Adrenal gland (tissue), 12 donors: Measurements from ENCODE around the gene CHD8. TPM values are rescaled to one million over a fixed set of nuclear protein-coding genes. Genes with fewer than 3 reads are reported as not detected.
A peak's percentile ranks its signal among the peaks of the same experiment; 100 is the strongest.

Source experiments
- DNase-seq, 7 donors: peaks; one replicate each; pipeline ENCODE4 v3.0.0-alpha.2; 2019 to 2020
- H3K27ac ChIP-seq, 5 donors: fragments of 200-600 bp; sonication (generic) in 4 of 5; 1 replicate in 3 of 5; 2 replicates in 2 of 5; pipeline versions ENCODE4 v1.5.1 to v1.8.0; 2016 to 2020; ENCODE audit warnings: mild to moderate bottlenecking in 1 of 5
- H3K27me3 ChIP-seq: fragments of 200-600 bp; 2 replicates; pipeline ENCODE4 v1.8.0; 2021
- H3K36me3 ChIP-seq, 2 donors: fragments of 200-600 bp; replicated peaks in 1 of 2; 1 replicate in 1 of 2; 2 replicates in 1 of 2; pipeline versions ENCODE4 v1.5.1 to v1.8.0; 2018 to 2022
- H3K4me1 ChIP-seq, 2 donors: fragments of 200-600 bp; replicated peaks in 1 of 2; 1 replicate in 1 of 2; 2 replicates in 1 of 2; pipeline versions ENCODE4 v1.5.1 to v1.8.0; 2018 to 2021
- H3K4me3 ChIP-seq, 4 donors: fragments of 200-600 bp; sonication (generic) in 3 of 4; one replicate each; pipeline ENCODE4 v1.5.1; 2016 to 2018
- H3K9me3 ChIP-seq, 3 donors: fragments of 200-600 bp; sonication (generic) in 1 of 3; replicated peaks in 1 of 3; 1 replicate in 2 of 3; 2 replicates in 1 of 3; pipeline versions ENCODE4 v1.5.1 to v1.8.0; 2016 to 2021
- POLR2A ChIP-seq, 2 donors: fragments of 450-650 bp; IDR thresholded peaks; one replicate each; pipeline ENCODE4 v1.6.1; 2017; ENCODE audit warnings: antibody characterized with exemption in 2 of 2, mild to moderate bottlenecking in 2 of 2, moderate library complexity in 1 of 2
- whole genome bisulfite sequencing, 4 donors: extraction: QIAGEN DNeasy Blood & Tissue Kit in 2 of 4; methylation state at CpG; one replicate each; pipeline versions ENCODE4 v1.1.5 to v1.1.7; 2013 to 2017; 5-methylcytosine and 5-hydroxymethylcytosine counted together
- intact Hi-C, 2 donors: fragments of 100-400 bp; cut with DNase I; formaldehyde crosslinking; loops; one replicate each; pipeline versions ENCODE4 v1.14.1 to v1.15.0; 2022 to 2023
- polyA plus RNA-seq, 3 donors: library from polyadenylated mRNA; stranded (reverse); fragments of 200-250 nt in 2 of 3; fragments of 350-450 nt in 1 of 3; fragmentation: Illumina TruSeq in 1 of 3; extraction: RNeasy Lipid Tissue Mini Kit (QIAGEN cat#74804) in 1 of 3; gene quantifications; one replicate each; pipeline ENCODE4 v1.2.3, GENCODE V29; 2013 to 2014
- total RNA-seq, 9 donors: library from RNA; depleted of rRNA in 4 of 9; stranded (reverse); fragments of >200 nt in 4 of 9; fragments of 120-200 nt in 1 of 9; fragmentation: NEBNext Ultra II Directional in 1 of 9; extraction: Animal tissue kit (Norgen Biotek cat#: 25700) in 1 of 9; gene quantifications; one replicate each; pipeline versions ENCODE4 v1.1.0 to v1.2.4, GENCODE V29; 2013 to 2023
- TF ChIP-seq, protein P1 (sequence below), 6 experiments: fragments of 450-650 bp in 4 of 6; fragments of 200-600 bp in 2 of 6; sonication (generic) in 1 of 6; IDR thresholded peaks; 1 replicate in 5 of 6; 2 replicates in 1 of 6; pipeline versions ENCODE4 v1.5.1 to v1.8.0; 2016 to 2021; ENCODE audit warnings: antibody characterized with exemption in 6 of 6, mild to moderate bottlenecking in 2 of 6, moderate library complexity in 1 of 6
- donor health status: healthy with polysubstance abuse.
- donor health status: Bipolar disorder and iron deficiency.
- donor health status: DM: yes; HTN: yes; CAD: no.
- donor health status: DM: no; HTN: no; CAD: no.
- donor health status: DM: no; HTN: no; CAD: no.
- donor health status: DM: yes; HTN: yes; CAD: no.

Gene CHD8
- total and polyA plus RNA-seq, 12 donors = 43.0 to 71.8 (median 59.0) TPM

DNA sequence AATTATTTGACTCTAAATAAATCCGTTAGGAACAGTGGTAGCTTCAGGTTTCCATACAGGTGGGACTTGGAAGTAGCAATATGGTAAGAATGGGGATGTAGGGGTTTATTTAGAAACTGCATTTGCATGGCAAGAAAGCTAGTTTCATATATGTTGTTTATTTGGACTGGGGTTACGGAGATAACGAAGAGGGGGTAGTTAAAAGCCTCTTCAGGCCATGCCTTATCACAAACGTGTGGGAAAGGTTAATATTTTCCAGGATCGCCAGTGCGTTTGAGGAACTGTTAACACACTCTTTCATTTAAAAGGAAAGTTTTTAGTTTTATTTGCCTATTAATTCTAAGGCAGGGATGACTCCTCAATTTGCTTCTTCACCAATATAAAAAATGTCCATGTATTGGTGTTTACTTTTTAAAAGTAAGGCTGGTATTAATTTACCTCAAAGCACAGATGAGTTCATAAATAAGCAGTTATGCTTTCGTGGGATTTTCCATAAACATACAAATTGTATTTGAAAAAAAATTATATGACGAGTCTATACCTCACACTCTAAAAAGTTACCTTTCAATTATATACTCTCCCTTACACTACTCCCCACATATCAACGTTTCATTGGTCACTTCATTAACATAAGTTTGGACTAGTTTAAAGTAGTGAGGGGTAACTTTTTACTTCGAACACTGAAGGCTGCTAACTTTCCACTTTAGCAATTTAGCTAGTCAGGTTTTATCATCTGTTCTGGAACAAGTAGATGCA is 20.0 kb upstream of the CHD8 start:
- H3K27ac ChIP-seq = peak overlapping the region; percentile 56 to 99 (median 89)

GRCh38 chr14:21467616-21468015 is 11.7 kb upstream of the CHD8 start:
- Histone ChIP-seq H3K36me3 (peaks cover 0 to 59% of the 10 kb centered on the region in 2 donors), H3K27me3 (no peaks in the 10 kb centered on the region), H3K4me1 (no peaks in the 10 kb centered on the region), H3K9me3 (no peaks in the 10 kb centered on the region), H3K4me3 (no peak overlapping the region), H3K27ac (no peak overlapping the region)
- intact Hi-C loops = no loop called here
- TF ChIP-seq POLR2A (IDR thresholded peaks at IDR 0.05) = no peak
- TF ChIP-seq, protein P1, sequence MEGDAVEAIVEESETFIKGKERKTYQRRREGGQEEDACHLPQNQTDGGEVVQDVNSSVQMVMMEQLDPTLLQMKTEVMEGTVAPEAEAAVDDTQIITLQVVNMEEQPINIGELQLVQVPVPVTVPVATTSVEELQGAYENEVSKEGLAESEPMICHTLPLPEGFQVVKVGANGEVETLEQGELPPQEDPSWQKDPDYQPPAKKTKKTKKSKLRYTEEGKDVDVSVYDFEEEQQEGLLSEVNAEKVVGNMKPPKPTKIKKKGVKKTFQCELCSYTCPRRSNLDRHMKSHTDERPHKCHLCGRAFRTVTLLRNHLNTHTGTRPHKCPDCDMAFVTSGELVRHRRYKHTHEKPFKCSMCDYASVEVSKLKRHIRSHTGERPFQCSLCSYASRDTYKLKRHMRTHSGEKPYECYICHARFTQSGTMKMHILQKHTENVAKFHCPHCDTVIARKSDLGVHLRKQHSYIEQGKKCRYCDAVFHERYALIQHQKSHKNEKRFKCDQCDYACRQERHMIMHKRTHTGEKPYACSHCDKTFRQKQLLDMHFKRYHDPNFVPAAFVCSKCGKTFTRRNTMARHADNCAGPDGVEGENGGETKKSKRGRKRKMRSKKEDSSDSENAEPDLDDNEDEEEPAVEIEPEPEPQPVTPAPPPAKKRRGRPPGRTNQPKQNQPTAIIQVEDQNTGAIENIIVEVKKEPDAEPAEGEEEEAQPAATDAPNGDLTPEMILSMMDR (IDR thresholded peaks at IDR 0.05) = no peak
- DNase-seq = no peak
- 73 to 83% (median 79%) methylated on average over 1 of the region's 1 CpG for WGBS, 4 donors

More for the DNA sequence above, 20.0 kb upstream of the CHD8 start:
- H3K27me3 ChIP-seq = no peaks in the 10 kb centered on the region
- peak in 1 of 2 donors; percentile 23 for TF ChIP-seq POLR2A (IDR thresholded peaks at IDR 0.05)
- TF ChIP-seq, protein P1 (IDR thresholded peaks at IDR 0.05) = no peak
- 41 to 43% (median 42%) methylated on average over 10 of the region's 10 CpGs for WGBS, 4 donors
- DNase-seq = no peak
- H3K36me3 ChIP-seq = peaks cover 0 to 5% of the 10 kb centered on the region in 2 donors
- no peaks in the 10 kb centered on the region for H3K9me3 ChIP-seq
- H3K4me3 ChIP-seq = peak overlapping the region in 3 of 4 donors; percentile 68 to 96 (median 73)
- H3K4me1 ChIP-seq = peaks cover 18 to 30% of the 10 kb centered on the region in 2 donors
- intact Hi-C loops = no loop called here

GRCh38 chr14:21455592-21455911 is 371 bp downstream of the CHD8 start:
- no peaks in the 10 kb centered on the region for H3K9me3 ChIP-seq
- intact Hi-C loops = no loop called here

GRCh38 chr14:21454843-21455544 is 929 bp downstream of the CHD8 start:
- WGBS, 4 donors = 20 to 24% (median 22%) methylated on average over 15 of the region's 15 CpGs
- no peaks in the 10 kb centered on the region for H3K27me3 ChIP-seq
- TF ChIP-seq, protein P1 (IDR thresholded peaks at IDR 0.05) = no peak
- peak in 1 of 2 donors; percentile 4 for TF ChIP-seq POLR2A (IDR thresholded peaks at IDR 0.05)
- peaks cover 0 to 4% of the 10 kb centered on the region in 2 donors for H3K36me3 ChIP-seq
- H3K9me3 ChIP-seq = no peaks in the 10 kb centered on the region
- intact Hi-C loops = no loop called here
- H3K4me3 ChIP-seq = peak overlapping the region in 3 of 4 donors; percentile 49 to 87 (median 71)
- peaks cover 9 to 26% of the 10 kb centered on the region in 2 donors for H3K4me1 ChIP-seq
- peak in 1 of 7 donors; percentile 9 for DNase-seq
- H3K27ac ChIP-seq = peak overlapping the region in 3 of 5 donors; percentile 41 to 98 (median 67)

More at GRCh38 chr14:21455592-21455911, 371 bp downstream of the CHD8 start:
- H3K4me3 ChIP-seq = peak overlapping the region; percentile 24 to 87 (median 60)
- no peak for TF ChIP-seq POLR2A (IDR thresholded peaks at IDR 0.05)
- TF ChIP-seq, protein P1 (IDR thresholded peaks at IDR 0.05) = no peak
- H3K4me1 ChIP-seq = peaks cover 9 to 21% of the 10 kb centered on the region in 2 donors
- H3K27me3 ChIP-seq = no peaks in the 10 kb centered on the region
- WGBS, 4 donors = 0 to 1% (median 0%) methylated on average over 8 to 17 of the region's 17 CpGs
- peak overlapping the region; percentile 41 to 98 (median 83) for H3K27ac ChIP-seq
- DNase-seq = no peak
- H3K36me3 ChIP-seq = peaks cover 0 to 10% of the 10 kb centered on the region in 2 donors
